SK-N-SH treated with all-trans-retinoic acid at 6 μM for 48 hours (cell line): ENCODE data around the gene SLC25A26.

ENCODE experiments used
- ARNTL ChIP-seq: fragments of 450-650 bp; formaldehyde crosslinking; IDR thresholded peaks from 2 replicates; pipeline ENCODE4 v1.5.0; 2020; ENCODE audit warnings: low read depth, mild to moderate bottlenecking, moderate library complexity, borderline replicate concordance
- CREB5 ChIP-seq: fragments of 250-450 bp; sonication (Bioruptor Pico); IDR thresholded peaks from 2 replicates; pipeline ENCODE4 v1.5.1; 2020; ENCODE audit warnings: low read depth, mild to moderate bottlenecking, moderate library complexity
- ESRRG ChIP-seq: fragments of 250-450 bp; sonication (Bioruptor Pico); IDR thresholded peaks from 2 replicates; pipeline ENCODE4 v1.6.1; 2021; ENCODE audit warnings: mild to moderate bottlenecking
- OSR1 ChIP-seq: fragments of 250-450 bp; sonication (Bioruptor Pico); IDR thresholded peaks from 2 replicates; pipeline ENCODE4 v1.8.0; 2022; ENCODE audit warnings: moderate library complexity, mild to moderate bottlenecking, inconsistent platforms
- PATZ1 ChIP-seq: fragments of 250-450 bp; sonication (Bioruptor Pico); IDR thresholded peaks from 2 replicates; pipeline ENCODE4 v1.8.0; 2020; ENCODE audit warnings: mild to moderate bottlenecking, moderate library complexity, borderline replicate concordance
- POU6F1 ChIP-seq: fragments of 250-450 bp; sonication (Bioruptor Pico); IDR thresholded peaks from 2 replicates; pipeline ENCODE4 v1.8.0; 2021; ENCODE audit warnings: low read depth, mild to moderate bottlenecking, moderate library complexity, borderline replicate concordance
- PPARA ChIP-seq: fragments of 250-450 bp; sonication (Bioruptor Pico); IDR thresholded peaks from 2 replicates; pipeline ENCODE4 v1.5.0; 2020; ENCODE audit warnings: mild to moderate bottlenecking, borderline replicate concordance
- RARB ChIP-seq: fragments of 250-450 bp; sonication (Bioruptor Pico); IDR thresholded peaks from 2 replicates; pipeline ENCODE4 v1.8.0; 2021; ENCODE audit warnings: mild to moderate bottlenecking, moderate library complexity
- SNAI2 ChIP-seq: fragments of 250-450 bp; sonication (Bioruptor Pico); IDR thresholded peaks from 2 replicates; pipeline ENCODE4 v1.5.0; 2020; ENCODE audit warnings: mild to moderate bottlenecking, moderate library complexity
- TCF4 ChIP-seq: fragments of 250-450 bp; sonication (Bioruptor Pico); IDR thresholded peaks from 2 replicates; pipeline ENCODE4 v1.8.0; 2021; ENCODE audit warnings: mild to moderate bottlenecking, moderate library complexity, borderline replicate concordance
- ZC3H10 ChIP-seq: fragments of 250-450 bp; sonication (Bioruptor Pico); IDR thresholded peaks from 2 replicates; pipeline ENCODE4 v1.5.1; 2021; ENCODE audit warnings: mild to moderate bottlenecking, moderate library complexity
- ZFP3 ChIP-seq: fragments of 250-450 bp; sonication (Bioruptor Pico); IDR thresholded peaks from 2 replicates; pipeline ENCODE4 v1.5.0; 2020; ENCODE audit warnings: mild to moderate bottlenecking, moderate library complexity
- ZFP30 ChIP-seq: fragments of 450-650 bp; formaldehyde crosslinking; IDR thresholded peaks from 2 replicates; pipeline ENCODE4 v1.5.0; 2022; ENCODE audit warnings: mild to moderate bottlenecking, moderate library complexity
- ZNF70 ChIP-seq: fragments of 450-650 bp; formaldehyde crosslinking; IDR thresholded peaks from 2 replicates; pipeline ENCODE4 v1.5.0; 2020; ENCODE audit warnings: mild to moderate bottlenecking, moderate library complexity

GRCh38 chr3:66406831-66407610 lies 186.2 kb downstream of the SLC25A26 start:
- no peak for TF ChIP-seq ESRRG
- no peak for TF ChIP-seq CREB5
- TF ChIP-seq ARNTL (CRISPR knock-in tag) = no peak
- TF ChIP-seq ZC3H10 (CRISPR knock-in tag) = no peak
- TF ChIP-seq ZFP3 = no peak
- TF ChIP-seq TCF4 (CRISPR knock-in tag) = no peak
- TF ChIP-seq RARB (CRISPR knock-in tag) = no peak
- TF ChIP-seq SNAI2 = no peak
- no peak for TF ChIP-seq OSR1 (CRISPR knock-in tag)
- TF ChIP-seq ZFP30 (CRISPR knock-in tag) = no peak
- TF ChIP-seq POU6F1 = no peak
- TF ChIP-seq PPARA = no peak
- TF ChIP-seq PATZ1 (CRISPR knock-in tag) = no peak
- no peak for TF ChIP-seq ZNF70
